Activated gamma-delta T cell (primary cell): ENCODE results near the gene WNT11.

Source experiments
- DNase-seq: peaks from one replicate; lab custom pipeline; 2025; lab: John Stamatoyannopoulos, UW

Gene WNT11

DNA sequence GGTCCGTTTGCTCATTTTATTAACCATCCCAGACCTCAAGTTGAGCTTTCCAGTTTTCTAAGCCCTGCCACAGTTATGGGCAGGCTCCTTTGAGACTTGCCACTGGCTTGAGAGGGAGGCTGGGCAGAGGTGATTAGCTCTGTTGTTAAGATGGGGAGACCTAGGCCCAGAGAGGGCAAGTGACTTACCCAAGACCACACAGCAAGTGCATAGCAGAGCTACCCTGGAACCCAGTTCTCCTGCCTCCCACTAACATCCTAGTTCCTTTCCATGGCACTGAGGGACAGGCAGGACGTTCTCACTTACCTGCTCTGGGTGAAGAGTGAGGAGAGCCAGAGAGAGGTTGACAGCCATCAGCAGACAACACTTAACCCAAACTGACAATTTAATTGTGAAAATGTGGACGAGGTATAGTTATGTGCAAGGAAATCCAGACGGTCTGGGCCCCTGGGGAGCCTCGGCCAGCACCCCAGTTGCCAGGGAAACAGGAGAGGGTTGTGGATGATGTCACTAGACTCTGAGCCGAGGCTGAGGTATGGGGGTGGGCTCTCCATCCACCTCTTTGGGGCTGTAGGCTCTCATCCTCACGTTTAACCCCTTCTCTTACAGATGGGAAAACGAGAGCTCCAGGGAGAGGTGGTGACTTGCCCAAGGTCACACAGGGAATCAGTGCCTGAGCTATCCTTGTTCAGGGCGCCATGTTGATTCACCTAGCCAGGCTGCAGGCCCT is 12.3 kb upstream of the WNT11 start:
- no peak for DNase-seq

DNA sequence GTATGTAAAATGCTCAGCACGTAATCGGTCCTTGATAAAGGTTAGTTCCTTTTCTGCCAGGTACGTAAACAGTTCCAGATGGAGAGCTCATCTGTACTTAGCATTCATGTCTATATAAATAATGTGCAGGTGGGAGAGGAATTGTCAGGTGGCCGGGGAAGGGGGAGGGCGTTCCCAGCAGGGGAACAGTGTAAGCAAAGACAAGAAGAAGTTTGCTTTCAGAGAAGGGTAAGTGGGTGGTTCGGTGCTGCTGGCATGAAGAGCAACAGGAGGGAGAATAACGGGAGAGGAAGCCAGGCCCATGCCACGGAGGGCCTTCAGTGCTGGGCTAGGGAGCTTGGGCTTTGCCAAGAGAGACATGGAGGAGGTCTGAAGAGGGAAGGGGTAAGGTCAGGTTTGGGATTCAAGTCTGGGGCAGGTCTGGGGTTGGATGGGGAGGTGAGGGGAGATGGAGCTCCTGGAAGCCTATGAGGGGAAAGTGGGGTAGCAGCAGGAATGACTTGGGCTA is 11.4 kb upstream of the WNT11 start:
- no peak for DNase-seq

DNA sequence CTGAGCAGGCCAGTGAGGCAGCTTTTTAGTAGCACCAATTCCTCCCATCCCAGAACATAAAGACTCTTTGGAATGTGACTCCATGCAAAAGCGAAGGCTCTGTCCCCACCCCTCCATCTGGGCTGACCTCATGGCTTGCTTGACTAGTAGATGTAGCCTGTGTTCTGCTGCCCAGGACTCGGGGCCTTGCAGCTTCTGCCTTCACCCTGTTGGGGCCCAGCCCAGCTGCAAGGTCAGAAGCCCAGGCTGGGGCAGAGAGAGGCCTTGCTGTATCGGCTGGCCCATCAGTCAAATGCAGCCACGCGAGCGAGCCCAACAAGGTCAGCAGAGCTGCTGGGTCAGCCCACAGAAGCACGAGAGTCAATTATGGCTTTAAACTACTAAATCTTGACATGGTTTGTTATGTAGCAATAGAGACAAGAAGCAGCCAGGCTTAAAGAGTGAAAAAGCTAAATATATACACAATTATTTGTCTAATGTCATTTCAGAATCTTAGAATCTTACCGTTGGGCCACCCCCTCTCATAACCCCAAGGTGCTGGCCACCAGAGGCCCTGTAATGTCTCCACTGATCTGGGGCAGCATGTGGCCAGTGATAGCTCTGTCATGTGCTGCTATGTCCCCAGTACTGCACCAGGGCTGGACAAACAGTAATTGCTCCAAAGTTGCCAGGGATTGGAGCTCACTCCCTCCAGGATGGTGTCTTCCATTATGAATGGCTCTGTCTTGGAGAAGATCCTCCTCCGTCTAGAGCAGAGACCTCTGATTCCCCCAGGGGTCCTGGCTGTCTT is 10.4 kb upstream of the WNT11 start:
- DNase-seq: no peak

DNA sequence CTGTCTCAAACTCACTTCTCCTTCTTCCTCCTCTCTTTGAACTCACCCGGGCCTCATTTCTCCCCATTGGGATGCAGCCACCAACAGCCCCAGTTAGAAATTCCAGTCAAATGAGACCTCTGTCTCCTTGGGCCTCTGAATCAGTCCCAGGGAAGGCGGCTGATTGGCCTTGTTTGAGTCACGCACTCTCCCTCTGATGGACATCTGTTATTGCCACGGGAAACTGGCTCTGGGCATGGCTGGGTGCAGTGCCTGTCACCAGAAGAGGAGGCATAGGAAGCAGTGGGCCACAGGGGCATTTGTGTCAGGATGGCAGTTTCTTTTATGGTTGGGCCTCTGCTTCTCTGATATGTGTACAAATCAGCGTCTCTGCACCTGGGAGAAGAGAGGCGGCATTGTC is 9.6 kb upstream of the WNT11 start:
- no peak for DNase-seq

DNA sequence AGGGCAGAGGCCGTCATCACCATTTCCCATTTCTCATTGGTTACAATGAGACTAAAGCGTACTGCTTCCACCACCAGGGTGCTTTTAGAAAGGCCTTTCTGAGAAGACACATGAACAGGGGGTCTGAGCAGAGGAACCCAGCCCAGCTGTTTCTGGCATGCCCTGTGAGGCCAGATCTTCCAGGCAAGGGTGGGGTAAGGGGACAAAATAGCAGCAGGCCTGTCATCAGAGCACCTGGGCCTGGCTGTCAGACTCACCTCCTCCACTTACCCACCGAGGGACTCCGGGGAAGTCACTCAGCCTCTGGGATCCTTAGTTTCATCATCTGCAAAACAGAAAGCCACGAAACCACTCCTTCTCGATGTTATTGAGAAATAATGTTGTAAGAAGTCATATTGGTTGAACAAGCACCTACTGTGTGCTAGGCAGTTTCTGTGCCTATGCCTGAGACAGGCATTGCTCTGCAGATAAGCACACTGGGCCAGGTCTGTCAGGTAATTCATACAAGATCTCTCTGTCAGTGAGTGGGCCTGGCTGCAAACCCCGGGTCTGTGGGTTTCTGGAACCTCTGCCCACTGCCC is 8.8 kb upstream of the WNT11 start:
- DNase-seq: no peak

DNA sequence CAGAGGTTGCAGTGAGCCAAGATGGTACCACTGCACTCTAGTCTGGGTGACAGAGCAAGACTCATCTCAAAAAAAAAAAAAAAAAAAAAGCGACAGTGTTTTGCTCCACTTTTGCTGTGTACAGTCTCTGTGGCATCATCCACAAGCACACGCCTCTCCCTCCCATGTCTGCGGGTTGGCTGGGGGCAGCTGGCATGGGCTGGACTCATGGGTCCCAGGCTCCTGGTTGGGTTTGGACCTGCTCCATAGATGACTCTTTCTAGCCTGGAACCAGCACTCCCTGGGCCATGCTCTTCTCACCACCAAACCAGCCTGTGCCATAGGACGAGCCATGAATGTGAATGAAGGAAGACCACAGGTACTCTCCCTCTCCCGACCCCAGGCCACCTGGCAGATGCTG is 7.9 kb upstream of the WNT11 start:
- no peak for DNase-seq

DNA sequence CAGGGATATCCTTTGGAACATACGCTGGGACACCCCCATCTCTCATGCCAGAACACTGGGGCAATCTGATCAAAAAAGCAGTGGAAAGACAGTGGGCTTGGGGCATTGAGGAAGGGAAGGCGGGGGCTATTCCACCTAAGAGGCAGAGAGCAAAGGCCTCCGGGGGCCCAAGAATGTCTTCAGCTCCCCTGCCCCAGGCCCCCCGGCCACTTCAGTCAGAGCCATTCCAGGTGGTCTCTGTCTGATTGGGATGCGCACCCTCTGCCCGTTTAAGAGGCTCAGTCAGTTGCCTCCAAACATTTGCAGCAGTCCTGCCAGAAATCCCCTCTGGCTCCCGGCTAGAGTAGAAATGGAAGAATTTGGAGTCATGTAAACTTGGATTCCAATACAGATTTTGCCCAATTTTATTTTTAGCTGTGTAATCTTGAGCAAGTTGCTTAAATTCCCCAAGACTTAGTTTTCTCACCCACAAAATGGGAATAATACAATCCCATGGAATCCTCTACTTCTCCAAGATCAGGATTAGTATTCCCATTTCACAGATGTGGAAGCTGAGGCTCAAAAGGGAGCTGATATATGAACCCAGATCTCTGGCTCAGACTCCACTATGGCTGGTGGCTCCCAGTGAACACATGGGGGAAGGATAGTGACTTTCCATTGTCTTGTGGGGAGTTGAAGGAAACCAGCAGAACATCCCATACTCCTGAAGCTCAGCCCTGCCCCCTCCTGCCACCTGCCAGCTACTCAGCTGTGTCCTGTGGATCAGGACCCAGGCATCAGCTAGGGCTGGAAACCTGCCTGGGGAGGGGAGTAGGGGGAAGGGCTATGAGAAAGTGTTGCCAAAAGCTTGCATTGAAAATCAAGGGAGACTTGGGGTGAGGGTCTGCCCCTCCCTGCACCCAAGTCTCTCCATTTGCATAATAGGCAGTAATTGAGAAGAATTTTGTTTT is 6.1 kb upstream of the WNT11 start:
- no peak for DNase-seq

DNA sequence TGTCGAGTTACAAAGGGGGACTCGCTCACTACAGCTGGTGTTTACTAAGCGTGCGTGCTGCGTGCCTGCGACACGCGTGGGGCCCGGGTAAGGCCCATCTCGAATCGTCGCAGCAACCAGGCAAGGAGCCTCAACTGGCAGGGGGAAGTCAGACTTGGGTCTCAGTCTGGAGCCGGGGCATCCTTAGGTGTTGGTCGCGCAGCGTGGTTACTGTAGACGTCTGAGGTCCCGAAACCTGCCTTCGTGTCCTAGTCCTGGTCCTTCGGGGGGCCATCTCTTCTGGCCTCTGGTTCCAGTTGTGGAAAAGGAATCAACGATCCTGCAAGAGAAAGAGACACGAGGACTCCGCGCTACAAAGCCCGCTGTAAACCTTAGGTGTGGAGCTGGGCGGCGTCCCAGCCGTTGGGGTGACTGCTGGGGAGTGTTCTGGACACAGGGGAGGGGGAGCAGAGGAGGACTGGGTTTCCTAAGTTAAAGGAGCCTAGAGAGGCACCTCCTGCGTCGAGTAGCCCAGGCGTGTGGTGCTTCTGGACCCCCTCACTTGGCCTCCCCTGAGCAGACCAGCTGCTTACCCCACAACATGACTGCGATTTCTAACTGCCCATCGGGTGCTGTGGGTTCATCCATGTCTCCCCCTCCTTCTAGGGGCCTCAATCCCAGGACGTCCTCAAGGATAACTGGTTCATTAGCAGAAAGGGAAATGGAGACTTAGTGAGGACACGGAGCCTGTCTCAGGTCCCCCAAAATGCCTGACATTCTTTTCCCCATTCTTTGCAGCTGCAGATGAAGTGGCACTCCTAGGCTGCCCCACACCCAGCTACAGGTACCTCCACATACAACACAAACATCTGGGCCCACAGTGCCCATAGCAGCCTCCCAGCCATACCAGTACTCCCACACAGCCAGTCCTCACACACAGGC is 4.9 kb upstream of the WNT11 start:
- DNase-seq: no peak

DNA sequence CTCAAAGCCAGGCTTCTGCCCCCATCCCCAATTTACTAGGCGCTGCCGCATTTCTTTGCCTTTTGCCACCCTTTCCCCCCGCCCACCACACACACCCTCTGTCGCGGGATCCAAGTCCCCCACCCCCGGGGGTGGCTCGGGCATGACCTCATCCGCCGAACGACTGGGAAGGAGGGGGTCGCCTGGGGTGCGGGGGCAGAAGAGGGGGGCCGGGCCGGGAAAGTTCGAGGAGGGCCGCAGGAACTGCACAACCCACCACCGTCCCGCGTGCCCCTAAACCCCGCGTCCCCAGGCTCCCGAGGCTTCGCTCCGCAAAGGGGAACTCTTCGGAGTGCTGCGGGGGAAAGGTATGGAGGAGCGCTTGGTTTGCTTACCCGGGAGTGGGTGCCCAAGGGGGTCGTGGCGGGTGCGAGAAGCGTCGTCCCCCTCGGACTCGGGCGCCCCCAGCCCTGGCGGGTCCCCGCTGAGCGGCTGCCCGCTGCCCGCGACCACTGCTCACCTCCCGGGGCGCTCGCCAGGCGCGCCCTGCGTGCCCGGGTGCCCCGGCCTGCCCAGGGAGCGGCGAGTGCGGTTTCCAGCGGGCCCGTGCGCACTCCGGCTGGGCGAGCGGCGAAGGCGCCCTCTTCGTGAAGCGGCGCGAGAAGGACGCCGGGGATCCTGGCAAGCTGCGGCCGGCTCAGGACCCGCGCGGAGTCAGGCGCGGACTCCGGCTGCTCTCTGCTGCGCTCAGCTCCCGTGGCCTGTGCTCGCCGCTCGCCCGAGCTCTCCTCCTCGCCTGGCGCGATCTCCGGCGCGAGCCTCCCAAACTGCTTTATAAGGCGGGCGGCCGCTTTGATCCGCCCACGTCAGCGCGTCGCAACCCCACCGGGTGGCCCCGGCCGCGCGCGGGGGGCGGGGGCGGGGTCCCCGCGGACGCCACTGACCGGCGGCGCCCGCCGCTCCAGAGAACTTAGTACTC is 4.0 kb upstream of the WNT11 start:
- DNase-seq: no peak

DNA sequence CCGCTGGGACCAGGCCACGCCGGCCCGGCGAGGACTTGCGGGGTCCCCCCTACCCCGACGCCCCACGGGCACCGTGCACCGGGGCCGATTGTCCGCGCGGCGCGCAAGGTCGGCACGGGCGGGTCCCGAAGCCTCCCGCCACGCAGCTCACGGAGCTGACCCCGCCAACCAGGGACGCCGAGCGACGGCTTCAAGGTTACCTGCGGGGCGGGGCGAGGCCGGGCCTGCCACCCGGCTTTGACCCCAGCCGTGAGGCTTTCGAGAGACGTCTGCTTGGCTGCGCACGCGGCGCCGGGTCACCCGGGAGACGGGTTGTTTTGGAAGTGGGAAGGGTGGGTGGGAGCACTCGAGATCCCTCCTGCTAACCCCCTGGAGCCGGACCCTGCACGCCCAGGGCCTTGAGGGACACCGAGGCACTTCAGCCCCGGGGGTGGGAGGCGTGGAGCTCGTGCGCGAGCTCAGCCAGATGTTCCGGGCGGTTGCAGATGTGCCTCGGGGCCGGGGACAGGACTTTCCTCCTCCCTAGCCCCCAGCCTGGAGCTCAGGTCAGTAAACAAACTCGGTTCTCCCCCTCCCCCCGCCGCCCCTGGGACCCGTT is 3.2 kb upstream of the WNT11 start:
- DNase-seq: no peak

DNA sequence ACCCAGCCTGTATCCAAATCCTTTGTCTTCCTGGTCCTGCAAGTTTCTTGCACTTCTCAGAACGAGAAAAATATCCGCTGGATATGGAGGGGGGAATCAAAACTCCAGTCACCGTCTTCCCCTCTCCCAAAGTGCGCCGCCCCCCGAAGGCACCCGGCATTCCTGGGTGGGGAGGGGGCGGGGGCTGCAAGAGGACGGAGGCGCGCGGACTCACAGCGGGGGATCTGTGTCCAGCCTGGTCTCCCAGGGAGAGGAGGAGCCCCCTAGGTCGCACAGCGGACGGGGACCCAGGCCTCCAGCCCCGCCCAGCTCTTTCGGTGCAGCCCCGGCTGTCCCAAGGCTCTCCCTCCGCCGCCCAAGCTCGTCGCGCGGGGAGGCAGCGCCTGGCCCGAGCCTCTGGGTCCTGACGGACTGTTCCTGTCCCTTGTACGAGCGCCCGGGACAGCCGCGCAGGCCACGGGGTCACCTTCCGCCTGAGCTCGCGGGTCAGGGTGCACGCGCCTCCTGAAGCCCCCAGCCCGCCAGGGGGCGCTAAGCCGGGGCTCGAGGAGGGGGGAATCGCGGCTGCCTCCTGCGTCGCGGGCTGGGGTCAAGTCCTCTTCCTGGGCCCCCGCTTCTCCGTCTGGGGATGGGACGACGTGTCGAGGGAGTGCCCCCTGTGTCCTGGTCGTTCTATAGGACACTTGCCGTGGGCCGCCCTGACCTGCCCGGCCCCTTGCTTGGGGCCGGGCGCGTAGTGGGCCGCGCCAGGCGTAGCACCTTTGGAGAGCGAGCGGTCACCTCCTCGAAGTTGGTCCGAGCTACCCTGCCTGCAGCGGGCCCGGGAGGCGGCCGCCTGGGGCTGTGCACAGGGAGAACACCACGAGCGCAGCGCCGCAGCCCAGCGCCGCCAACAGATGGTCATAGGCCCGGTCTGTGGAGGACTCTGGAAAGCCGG is 2.4 kb upstream of the WNT11 start:
- peak; percentile 57 for DNase-seq

DNA sequence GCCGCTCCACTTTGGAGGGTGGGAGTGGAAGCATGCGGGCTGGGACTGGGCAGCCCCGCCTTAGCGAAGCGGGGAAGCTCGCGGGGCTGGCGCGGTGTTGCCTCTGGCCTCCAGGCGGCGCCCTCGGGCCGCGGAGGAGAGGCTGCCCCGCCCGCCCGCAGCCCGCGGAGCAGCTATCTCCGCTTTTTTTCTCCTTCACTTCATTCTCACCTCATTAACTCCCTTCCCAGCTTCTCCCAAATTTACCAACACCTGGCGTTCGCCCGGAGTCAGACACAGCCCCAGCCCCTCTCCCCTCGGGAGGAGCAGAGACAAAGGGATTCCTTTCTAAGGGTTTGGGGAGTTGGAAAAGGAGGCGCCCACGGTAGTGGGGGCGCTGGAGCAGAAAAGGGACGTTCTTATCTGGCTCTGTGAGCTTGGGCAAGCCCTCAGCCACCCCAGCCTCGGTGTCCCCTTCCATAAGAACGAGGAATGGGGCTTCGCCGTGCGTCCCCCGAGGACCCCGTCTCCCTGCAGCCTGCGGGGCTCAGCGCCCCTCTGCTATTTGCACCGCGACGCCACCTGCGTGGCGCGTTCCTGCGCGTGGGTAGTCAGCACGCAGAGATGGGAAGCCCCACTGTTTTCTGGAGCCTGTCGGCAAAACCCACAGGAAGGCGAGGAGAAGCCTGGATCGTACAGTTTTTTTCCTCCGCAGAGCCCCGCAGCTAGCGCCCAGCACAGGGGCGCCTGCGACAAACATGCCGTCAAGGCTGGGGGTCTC is 1.5 kb upstream of the WNT11 start:
- DNase-seq: peak; percentile 56

DNA sequence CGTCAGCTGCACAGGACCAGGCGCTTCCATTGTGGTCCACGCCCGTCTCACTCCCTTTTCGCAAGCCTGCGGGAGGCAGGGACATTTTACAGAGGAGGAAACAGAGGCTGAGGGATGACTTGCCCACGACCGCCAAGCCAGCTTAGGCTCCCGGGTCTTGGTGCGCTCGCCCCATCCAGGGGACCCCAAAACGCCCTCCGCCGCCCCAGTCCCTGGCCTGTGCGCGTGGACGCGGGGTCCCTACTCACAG is 300 bp downstream of the WNT11 start:
- no peak for DNase-seq

DNA sequence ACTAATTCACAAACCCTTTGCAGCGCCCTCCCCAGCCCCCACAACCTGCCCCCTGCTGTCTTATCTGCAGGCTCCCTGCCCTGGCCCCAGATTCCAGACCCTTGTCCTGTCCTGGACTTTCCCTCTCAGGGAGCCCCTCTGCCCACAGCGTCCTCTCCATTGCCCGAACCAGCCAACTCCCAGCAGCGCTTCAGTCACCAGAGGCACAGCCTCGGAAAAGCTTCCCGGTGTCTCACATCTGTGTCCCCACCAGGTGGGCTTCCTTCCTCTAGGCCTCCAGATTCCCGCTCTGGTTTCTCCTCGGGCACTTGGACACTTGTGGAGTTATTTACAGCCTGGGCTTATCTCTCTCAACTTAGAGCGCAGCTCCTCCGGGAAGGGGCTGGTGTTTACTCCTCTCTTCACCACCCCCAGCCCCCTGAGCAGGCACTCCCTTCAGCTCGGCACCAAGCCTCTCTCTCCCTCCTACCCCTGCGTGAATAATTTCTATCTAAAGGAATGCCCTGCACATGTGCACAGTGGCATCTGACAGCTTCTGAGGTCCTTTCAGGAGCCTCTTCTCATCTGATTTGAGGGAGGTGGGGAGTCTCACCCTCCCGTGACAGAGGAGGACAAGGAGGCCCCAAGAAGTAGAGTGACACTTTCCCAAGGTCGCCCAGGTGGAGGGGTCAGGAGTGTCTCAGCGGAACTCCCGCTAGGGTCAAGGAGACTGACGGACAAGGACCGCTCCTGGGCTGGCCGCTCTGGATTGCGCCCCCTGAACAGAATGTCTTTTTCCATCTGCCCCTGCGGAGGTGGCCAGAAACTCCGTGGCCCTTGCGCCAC is 838 bp downstream of the WNT11 start:
- DNase-seq: no peak

DNA sequence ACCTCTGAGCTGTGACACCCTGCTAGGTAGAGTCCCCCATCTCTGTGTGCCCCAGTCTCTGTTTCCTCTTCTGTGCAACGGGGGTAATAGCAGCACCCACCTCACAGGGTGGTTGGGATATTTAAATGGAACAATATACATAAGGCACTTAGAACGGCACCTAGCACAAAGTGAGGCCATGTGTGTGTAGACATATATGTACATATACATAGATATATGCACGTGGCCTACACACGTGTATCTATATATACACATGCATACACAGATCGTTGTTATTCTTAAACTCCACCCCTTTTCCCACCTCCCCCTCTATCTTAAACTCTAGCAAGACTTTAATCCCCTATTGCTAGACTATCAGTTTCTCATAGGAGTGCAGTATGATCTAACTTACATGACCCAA is 2.4 kb downstream of the WNT11 start:
- no peak for DNase-seq

DNA sequence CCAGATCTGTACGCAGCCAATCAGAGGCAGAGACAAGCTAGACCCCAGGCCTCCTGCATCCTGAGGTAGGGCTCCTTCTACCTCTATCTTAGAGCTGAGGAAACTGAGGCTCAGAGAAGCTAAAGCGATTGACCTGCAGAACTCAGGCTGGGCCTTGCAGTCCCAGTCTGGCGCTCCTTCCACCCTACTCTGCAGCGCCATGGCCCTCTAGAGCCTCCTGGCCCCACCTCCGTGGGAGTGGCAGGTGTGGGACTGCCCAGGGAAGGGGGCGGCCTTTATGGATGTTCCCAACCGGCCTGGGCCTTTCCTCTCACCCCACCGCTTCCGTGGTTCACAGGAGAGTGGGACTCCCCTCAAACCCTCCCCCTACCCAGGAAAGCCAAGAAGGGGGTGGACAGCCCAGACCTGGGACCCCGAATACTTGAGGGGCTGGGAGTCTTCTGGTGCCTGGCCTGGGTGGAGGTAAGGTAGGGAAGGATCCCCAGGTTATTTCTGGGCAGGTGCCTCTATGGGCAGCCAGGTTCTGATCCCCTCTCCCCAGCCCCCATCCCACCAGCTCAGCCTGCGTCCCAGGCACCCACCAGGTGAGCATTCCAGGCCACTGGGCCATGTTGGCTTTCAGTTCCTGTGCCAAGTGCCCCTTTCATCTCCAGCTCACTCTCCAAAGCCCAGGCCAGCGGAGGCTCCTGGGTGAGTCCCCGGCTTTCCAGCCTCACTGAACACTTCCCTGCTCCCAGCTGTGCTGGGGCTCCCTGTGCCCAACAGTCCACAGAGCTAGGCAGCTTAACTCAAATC is 3.0 kb downstream of the WNT11 start:
- DNase-seq: no peak
